ENCODE measurements around the gene NMT1.

NMT1 gene

DNA sequence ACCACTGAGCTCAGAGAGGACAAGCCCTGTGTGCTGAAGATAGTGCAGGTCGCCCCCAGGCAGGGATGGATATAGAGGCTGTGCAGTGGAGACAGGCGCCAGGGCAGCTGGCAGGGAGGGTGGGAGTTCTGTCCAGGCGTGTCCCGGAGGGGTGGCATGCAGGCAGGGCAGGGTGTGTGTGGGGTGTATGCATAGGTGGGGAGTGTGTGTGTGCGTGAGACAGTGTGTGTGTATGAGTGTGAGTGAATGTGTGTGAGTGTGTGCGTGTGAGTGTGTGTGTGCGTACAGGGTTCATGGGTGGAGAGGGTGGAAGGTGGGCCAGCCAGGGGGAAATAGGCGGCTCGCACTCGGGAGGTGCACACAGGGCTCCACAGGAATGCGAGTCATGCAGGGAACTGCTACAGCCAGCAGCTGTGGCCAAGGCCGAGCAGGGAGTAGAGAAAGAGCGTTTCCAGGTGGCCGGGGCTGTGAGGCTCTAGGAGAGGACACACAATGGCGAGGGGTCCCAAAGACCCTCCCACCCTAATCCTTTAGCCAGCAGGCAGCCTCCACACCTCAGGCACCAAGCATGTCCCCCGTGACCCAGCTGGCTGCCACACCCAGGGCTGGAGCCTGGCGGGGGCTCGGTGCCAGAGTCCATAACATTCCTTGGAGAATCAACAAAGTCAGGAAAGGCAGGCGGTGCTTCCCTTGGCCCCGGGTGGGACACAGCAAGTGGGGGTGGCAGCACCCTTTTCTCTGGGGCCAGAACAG is 66.6 kb downstream of the NMT1 start:
- Histone ChIP-seq H3K27ac (ENCODE audit: low read length) (no peak overlapping the region), H3K4me3 (ENCODE audit: low read depth in 1 of 2, low read length in 2 of 2) (no peak overlapping the region), H3K4me1 (ENCODE audit: control insufficient read depth in 1 of 2, insufficient read depth in 2 of 2, low read length in 2 of 2) (peaks cover 13 to 41% of the 10 kb centered on the region in 2 donors), H3K9me3 (ENCODE audit: control insufficient read depth in 1 of 2, low read length in 2 of 2) (no peaks in the 10 kb centered on the region), H3K36me3 (ENCODE audit: control insufficient read depth in 1 of 2, insufficient read depth in 2 of 2, low read length in 2 of 2) (no peaks in the 10 kb centered on the region), H3K27me3 (ENCODE audit: low read depth, low read length) (no peaks in the 10 kb centered on the region)

DNA sequence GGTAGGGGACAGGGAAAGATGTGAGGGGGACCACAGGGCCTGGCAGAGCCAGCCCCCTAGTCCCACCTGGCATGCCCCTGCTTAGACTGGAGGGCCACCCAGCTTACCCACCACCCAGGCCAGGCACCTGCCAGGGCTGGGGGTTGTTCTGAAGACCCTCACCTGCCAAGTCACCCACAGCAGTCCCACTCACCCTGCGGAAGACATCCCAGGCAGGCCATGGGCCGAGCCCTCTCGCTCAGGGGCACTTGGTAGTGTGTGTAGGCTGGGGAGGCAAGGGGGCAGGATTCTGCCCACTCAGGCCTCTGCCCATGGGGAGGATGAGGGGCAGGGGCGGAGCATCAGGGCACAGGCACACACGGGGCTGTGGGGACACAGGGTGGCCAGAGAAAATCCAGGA is 67.2 kb downstream of the NMT1 start:
- Histone ChIP-seq H3K9me3 (ENCODE audit: control insufficient read depth in 1 of 2, low read length in 2 of 2) (no peaks in the 10 kb centered on the region), H3K4me3 (ENCODE audit: low read depth in 1 of 2, low read length in 2 of 2) (no peak overlapping the region), H3K27me3 (ENCODE audit: low read depth, low read length) (no peaks in the 10 kb centered on the region), H3K36me3 (ENCODE audit: control insufficient read depth in 1 of 2, insufficient read depth in 2 of 2, low read length in 2 of 2) (no peaks in the 10 kb centered on the region), H3K4me1 (ENCODE audit: control insufficient read depth in 1 of 2, insufficient read depth in 2 of 2, low read length in 2 of 2) (peaks cover 13 to 41% of the 10 kb centered on the region in 2 donors), H3K27ac (ENCODE audit: low read length) (no peak overlapping the region)

DNA sequence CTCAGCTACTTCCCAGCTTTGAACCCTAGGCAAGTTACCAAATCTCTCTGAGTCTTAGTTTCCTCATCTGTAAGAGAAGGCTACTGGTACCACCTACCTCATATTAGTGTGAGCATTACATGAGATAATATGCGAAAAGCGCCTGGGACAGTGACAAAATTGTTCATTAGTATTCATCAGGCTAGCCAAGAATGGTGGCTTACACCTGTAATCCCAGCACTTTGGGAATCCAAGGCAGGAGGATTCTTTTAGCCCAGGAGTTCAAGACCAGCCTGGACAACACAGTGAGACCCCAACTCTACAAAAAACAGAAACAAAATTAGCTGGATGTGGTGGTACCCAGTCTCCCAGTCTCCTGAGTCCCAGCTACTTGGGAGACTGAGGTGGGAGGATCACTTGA is 67.9 kb downstream of the NMT1 start:
- H3K27ac ChIP-seq (ENCODE audit: low read length): no peak overlapping the region

DNA sequence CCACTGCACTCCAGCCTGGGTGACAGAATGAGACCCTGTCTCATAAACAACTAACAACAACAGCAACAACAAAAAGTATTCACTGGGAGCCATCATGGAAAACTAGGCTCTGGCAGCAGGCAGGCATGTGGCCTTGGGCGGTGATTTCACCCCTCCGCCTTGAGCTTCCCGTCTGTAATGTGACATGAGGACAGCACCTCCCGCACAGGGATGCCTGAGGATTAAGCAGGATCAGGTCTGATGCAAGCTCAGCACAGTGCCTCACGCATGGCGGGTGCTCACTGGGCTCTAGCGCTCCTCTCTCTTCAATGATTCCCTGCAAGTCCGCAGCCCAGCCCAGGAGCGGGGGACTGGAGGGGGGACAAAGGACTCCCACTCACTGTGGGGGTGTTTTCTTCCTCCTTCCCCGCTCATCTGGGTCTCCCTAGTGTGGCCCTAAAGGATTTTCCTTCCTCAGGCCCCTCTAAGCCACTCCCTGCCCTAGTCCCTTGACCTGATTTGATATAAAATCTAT is 68.4 kb downstream of the NMT1 start:
- Histone ChIP-seq H3K9me3 (ENCODE audit: control insufficient read depth in 1 of 2, low read length in 2 of 2) (no peaks in the 10 kb centered on the region), H3K4me1 (ENCODE audit: control insufficient read depth in 1 of 2, insufficient read depth in 2 of 2, low read length in 2 of 2) (peaks cover 8 to 36% of the 10 kb centered on the region in 2 donors), H3K27ac (ENCODE audit: low read length) (no peak overlapping the region), H3K4me3 (ENCODE audit: low read depth in 1 of 2, low read length in 2 of 2) (no peak overlapping the region), H3K27me3 (ENCODE audit: low read depth, low read length) (no peaks in the 10 kb centered on the region), H3K36me3 (ENCODE audit: control insufficient read depth in 1 of 2, insufficient read depth in 2 of 2, low read length in 2 of 2) (no peaks in the 10 kb centered on the region)

More for the DNA sequence above, 67.9 kb downstream of the NMT1 start:
- Histone ChIP-seq H3K4me3 (ENCODE audit: low read depth in 1 of 2, low read length in 2 of 2) (no peak overlapping the region), H3K36me3 (ENCODE audit: control insufficient read depth in 1 of 2, insufficient read depth in 2 of 2, low read length in 2 of 2) (no peaks in the 10 kb centered on the region), H3K27me3 (ENCODE audit: low read depth, low read length) (no peaks in the 10 kb centered on the region), H3K4me1 (ENCODE audit: control insufficient read depth in 1 of 2, insufficient read depth in 2 of 2, low read length in 2 of 2) (peaks cover 12 to 37% of the 10 kb centered on the region in 2 donors), H3K9me3 (ENCODE audit: control insufficient read depth in 1 of 2, low read length in 2 of 2) (no peaks in the 10 kb centered on the region)

DNA sequence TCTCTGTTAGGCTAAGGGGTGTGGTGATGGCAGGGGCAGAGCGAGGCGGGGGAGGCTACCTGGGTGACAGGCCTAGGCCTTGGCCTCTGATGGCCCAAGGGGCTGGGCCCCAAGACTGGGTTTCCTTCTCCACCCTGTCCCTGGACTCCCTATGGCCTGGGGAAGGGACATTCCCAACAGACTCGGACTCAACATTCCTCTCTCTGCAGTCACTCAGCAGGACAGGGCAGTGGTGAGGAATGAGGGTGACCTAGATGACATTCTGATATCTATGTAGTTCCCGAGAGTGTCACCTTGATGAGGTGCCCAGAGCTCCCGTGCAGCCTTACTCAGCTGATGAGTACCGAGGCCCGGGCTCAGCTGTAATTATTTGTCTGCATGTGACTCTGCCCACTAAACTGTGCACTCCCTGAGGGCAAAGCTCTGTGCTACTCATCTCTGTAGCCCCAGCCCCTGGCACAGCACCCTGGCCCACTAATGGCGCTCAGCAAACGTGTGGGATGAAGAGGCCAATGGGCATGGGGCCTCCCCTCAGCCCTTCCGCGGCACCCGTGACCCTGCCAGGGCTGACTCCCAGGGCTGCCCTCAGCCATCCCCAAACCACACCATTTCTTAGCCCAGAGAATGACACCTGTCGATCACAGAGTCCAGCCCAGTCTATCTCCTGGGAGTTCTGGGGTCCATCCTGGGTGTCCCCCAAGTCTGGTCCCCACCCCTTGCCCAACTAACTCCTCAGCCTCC is 69.0 kb downstream of the NMT1 start:
- Histone ChIP-seq H3K4me3 (ENCODE audit: low read depth in 1 of 2, low read length in 2 of 2) (no peak overlapping the region), H3K27ac (ENCODE audit: low read length) (no peak overlapping the region), H3K4me1 (ENCODE audit: control insufficient read depth in 1 of 2, insufficient read depth in 2 of 2, low read length in 2 of 2) (peaks cover 6 to 36% of the 10 kb centered on the region in 2 donors), H3K9me3 (ENCODE audit: control insufficient read depth in 1 of 2, low read length in 2 of 2) (no peaks in the 10 kb centered on the region), H3K27me3 (ENCODE audit: low read depth, low read length) (no peaks in the 10 kb centered on the region), H3K36me3 (ENCODE audit: control insufficient read depth in 1 of 2, insufficient read depth in 2 of 2, low read length in 2 of 2) (no peaks in the 10 kb centered on the region)

DNA sequence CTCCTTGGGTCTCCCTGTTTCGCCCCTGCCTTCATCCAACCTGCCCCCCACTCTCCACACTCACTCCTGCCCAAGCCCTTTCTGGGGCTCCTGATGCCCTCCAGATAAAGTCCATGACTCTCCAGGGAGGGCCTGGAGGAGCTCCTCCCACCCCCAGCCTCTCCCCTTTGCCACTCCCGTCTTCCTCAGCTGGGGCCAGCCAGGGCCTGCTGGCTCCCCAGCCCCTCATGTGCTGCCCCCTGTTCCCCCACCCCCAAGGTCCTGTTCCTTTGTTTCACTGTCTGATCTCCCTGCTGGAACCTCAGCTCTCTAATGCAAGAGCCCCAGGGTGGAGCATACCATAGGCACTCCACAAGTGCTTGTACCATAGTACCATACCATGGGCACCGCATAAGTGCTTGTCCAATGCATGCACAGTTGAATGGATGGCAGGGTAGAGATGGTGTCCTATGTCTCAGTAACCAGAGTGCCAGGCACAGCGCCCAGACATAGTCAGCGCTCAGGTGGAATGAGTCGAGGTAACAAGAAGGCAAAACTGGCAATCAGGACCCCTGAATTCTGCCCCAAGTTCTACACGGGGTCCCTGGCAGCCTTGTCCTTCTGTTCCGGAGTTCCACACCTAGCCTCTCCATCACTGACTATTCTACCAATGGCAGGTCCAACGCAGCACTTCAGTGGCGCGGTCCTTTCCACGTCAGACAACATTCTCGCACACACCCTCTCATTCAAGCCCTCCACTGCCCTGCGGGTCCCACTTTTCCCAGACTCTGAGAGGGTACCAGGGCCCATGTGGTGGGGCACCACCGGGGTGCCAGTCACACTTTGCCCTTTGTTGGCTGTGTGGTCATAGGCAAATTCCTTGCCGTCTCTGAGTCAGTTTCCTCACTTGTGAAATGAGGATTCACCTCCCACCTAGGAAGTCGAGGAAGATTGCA is 69.8 kb downstream of the NMT1 start:
- no peaks in the 10 kb centered on the region for H3K36me3 ChIP-seq (ENCODE audit: control insufficient read depth in 1 of 2, insufficient read depth in 2 of 2, low read length in 2 of 2)
- no peaks in the 10 kb centered on the region for H3K27me3 ChIP-seq (ENCODE audit: low read depth, low read length)
- peak overlapping the region; percentile 54 to 87 for H3K4me3 ChIP-seq (ENCODE audit: low read depth in 1 of 2, low read length in 2 of 2)
- H3K27ac ChIP-seq (ENCODE audit: low read length): no peak overlapping the region
- peaks cover 6 to 41% of the 10 kb centered on the region in 2 donors for H3K4me1 ChIP-seq (ENCODE audit: control insufficient read depth in 1 of 2, insufficient read depth in 2 of 2, low read length in 2 of 2)
- no peaks in the 10 kb centered on the region for H3K9me3 ChIP-seq (ENCODE audit: control insufficient read depth in 1 of 2, low read length in 2 of 2)

DNA sequence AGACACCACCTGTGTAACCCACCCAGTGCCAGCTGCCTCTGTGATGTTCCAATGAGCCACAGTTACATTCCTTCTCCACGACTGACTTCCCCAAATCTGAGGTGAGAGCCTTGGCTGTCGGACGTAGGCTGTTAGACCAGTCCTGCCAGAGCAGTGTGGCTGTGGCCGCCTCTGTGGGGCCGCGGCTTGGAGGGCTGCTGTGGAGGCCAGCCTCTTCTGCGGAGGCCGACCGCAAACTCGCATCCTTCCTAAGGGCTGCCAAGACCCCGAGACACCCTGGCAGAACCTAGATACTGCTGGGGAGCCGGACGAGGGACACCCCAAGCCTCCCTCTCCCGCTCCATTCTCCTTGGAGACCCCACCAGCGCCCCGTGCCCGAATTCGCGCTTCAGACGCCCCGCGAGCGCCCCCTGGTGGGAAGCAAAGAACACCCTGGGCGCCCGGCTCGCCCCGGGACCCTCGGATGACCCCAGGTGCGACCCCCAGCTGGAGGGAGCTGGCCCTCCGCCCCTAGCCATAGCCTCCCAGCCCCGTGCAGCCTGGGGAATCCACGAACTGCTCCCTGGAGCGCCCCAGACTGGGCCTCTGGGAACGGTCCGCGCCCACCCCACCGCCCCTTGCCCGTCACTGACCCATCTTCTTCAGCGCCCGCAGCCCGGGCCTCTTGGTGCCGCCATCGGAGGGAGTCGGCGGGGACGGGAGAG is 70.7 kb downstream of the NMT1 start:
- Histone ChIP-seq H3K36me3 (ENCODE audit: control insufficient read depth in 1 of 2, insufficient read depth in 2 of 2, low read length in 2 of 2) (no peaks in the 10 kb centered on the region), H3K27ac (ENCODE audit: low read length) (no peak overlapping the region), H3K4me1 (ENCODE audit: control insufficient read depth in 1 of 2, insufficient read depth in 2 of 2, low read length in 2 of 2) (peaks cover 12 to 49% of the 10 kb centered on the region in 2 donors)

DNA sequence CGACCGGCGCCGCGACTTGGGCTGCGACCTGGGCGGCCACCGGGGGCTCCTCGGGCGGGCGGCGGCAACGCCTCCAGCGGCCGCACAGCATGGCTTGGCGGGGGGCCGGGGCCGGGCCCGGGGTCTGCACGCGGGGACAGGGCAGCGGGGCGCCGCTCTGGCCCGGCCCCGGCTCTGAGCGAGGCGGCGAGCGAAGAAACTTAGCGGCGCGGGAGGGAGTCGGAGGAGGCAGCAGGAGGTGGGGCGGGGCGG is 71.1 kb downstream of the NMT1 start, which contains the start of gene PLCD3:
Gene PLCD3 (minus strand): TSS at position 196 of the 252 bp plus-strand sequence. CDS start 105 bp downstream, at position 91.
- Histone ChIP-seq H3K9me3 (ENCODE audit: control insufficient read depth in 1 of 2, low read length in 2 of 2) (no peaks in the 10 kb centered on the region), H3K27me3 (ENCODE audit: low read depth, low read length) (no peaks in the 10 kb centered on the region), H3K4me1 (ENCODE audit: control insufficient read depth in 1 of 2, insufficient read depth in 2 of 2, low read length in 2 of 2) (peaks cover 12 to 47% of the 10 kb centered on the region in 2 donors), H3K27ac (ENCODE audit: low read length) (peak within 1 kb of the TSS; percentile 75), H3K36me3 (ENCODE audit: control insufficient read depth in 1 of 2, insufficient read depth in 2 of 2, low read length in 2 of 2) (no peaks in the 10 kb centered on the region), H3K4me3 (ENCODE audit: low read depth in 1 of 2, low read length in 2 of 2) (peak within 1 kb of the TSS; percentile 74 to 93)

More for the DNA sequence above, 70.7 kb downstream of the NMT1 start:
- Histone ChIP-seq H3K4me3 (ENCODE audit: low read depth in 1 of 2, low read length in 2 of 2) (peak overlapping the region; percentile 54 to 87), H3K9me3 (ENCODE audit: control insufficient read depth in 1 of 2, low read length in 2 of 2) (no peaks in the 10 kb centered on the region), H3K27me3 (ENCODE audit: low read depth, low read length) (no peaks in the 10 kb centered on the region)

DNA sequence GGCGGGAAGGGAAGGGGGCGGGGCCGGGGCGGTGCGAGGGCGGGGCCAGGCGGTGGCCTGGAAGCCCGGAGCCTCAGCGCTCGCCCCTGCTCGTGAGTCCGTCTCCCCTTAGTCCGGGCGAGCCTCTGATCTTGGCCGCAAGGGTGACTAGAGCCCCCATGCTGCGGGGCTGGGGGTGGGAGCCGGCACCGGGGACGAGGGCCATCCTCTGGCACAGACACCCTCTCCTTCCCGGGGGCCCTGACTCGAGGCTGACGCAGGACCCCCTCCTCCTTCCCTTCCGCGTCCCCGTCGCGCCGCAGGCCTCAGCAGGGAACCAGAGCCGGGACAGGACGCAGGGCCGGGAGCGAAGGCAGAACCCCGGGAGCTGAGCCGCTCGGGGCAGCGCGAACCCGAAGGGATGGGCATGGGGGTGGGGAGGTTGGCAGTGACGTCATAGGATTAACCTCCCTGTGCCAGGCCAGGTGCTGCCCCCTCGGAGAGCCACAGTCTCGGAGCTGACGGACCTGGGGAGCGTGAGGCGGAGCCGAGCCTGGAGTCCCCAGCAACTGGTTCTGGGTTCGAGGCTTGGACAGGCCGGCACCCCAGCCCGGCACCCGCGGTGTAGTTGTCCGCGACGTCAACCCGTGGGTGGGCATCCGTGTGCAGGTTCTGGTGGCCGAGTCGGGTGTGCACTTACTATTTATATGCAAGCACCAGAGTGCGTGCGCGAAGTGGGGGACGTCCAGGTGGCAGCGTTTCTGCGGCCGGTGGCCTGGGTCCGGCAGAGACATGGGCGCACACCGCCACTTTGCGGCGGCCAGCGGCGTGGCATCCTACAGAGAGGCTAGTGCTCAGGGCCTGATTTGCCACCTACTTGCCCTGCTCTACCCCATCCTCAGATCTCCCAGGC is 71.7 kb downstream of the NMT1 start:
- H3K4me3 ChIP-seq (ENCODE audit: low read depth in 1 of 2, low read length in 2 of 2): peak overlapping the region; percentile 74 to 93
- no peaks in the 10 kb centered on the region for H3K27me3 ChIP-seq (ENCODE audit: low read depth, low read length)
- H3K27ac ChIP-seq (ENCODE audit: low read length): peak overlapping the region; percentile 75
- H3K9me3 ChIP-seq (ENCODE audit: control insufficient read depth in 1 of 2, low read length in 2 of 2): no peaks in the 10 kb centered on the region
- H3K36me3 ChIP-seq (ENCODE audit: control insufficient read depth in 1 of 2, insufficient read depth in 2 of 2, low read length in 2 of 2): peaks cover 0 to 4% of the 10 kb centered on the region in 2 donors
- peaks cover 7 to 41% of the 10 kb centered on the region in 2 donors for H3K4me1 ChIP-seq (ENCODE audit: control insufficient read depth in 1 of 2, insufficient read depth in 2 of 2, low read length in 2 of 2)
